Cardiac fibroblast (primary cell): ENCODE results near the gene DKKL1.

ENCODE experiments used
- DNase-seq, 2 donors: peaks; one replicate each; pipeline versions ENCODE4 v3.0.0 to v3.0.0-alpha.2; 2010; ENCODE audit warnings: low read depth in 2 of 2
- H3K4me3 ChIP-seq, 2 donors: replicated peaks in 1 of 2; 1 replicate in 1 of 2; 2 replicates in 1 of 2; pipeline ENCODE4 v1.5.1; 2011; ENCODE audit warnings: low read depth in 2 of 2, low read length in 2 of 2, mild to moderate bottlenecking in 2 of 2, moderate library complexity in 1 of 2
- TF ChIP-seq, protein P1 (sequence below): IDR thresholded peaks from one replicate; pipeline ENCODE4 v1.5.1; 2011; ENCODE audit warnings: low read depth, mild to moderate bottlenecking, low read length, inconsistent platforms

Gene DKKL1

DNA sequence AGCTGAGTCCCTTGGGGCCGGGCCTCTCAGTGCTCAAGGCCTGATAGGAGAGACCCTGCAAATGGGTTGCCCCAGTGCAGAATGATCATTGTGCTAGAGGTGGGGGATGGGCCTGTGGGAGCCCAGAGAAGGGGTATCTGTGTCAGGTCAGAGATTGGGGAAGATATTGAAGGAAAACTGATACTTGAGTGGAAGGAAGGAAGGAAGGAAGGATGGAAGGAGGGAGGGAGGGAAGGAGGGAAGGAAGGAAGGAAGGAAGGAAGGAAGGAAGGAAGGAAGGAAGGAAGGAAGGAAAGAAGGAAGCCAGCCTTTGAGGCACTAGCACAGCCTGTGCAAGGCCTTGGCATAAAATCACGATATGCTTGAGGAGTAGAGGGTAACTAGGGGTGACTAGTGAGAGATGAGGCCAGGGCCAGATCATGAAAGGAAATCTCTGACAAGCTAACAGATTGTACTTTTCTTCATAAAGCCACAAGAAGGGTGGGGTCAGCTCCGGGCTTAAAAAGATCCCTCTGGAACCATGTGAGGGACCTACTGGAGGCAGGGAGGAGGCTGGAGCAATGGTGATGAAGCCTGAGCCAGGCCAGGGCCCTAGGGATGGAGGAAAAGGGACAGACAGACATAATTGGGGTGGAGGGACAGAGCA, 48.1 kb downstream of the DKKL1 start:
- no peak overlapping the region for H3K4me3 ChIP-seq
- DNase-seq: no peak
- TF ChIP-seq, protein P1, sequence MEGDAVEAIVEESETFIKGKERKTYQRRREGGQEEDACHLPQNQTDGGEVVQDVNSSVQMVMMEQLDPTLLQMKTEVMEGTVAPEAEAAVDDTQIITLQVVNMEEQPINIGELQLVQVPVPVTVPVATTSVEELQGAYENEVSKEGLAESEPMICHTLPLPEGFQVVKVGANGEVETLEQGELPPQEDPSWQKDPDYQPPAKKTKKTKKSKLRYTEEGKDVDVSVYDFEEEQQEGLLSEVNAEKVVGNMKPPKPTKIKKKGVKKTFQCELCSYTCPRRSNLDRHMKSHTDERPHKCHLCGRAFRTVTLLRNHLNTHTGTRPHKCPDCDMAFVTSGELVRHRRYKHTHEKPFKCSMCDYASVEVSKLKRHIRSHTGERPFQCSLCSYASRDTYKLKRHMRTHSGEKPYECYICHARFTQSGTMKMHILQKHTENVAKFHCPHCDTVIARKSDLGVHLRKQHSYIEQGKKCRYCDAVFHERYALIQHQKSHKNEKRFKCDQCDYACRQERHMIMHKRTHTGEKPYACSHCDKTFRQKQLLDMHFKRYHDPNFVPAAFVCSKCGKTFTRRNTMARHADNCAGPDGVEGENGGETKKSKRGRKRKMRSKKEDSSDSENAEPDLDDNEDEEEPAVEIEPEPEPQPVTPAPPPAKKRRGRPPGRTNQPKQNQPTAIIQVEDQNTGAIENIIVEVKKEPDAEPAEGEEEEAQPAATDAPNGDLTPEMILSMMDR: no peak

DNA sequence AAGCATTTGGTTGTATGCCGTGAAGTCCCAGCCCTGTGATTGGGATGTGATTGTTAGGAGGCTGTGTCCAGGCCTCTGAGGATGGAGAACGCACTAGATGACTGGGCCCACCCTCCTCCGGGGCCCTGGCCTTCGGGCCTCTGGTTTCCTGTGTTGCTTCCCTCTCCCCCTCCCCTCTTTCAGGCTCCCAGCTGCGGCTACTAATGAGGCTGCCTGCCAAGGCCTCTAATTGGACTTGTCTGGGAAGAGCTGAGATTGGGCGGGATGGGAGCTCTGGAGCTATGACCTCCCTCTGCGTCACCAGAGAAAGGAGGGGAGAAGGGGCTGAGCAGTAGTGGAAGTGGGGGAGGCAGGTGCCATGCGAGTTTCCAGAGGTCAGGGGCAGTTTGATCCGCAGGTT, 49.7 kb downstream of the DKKL1 start:
- TF ChIP-seq, protein P1: no peak
- H3K4me3 ChIP-seq: no peak overlapping the region
- DNase-seq: peak in 1 of 2 donors; percentile 16

DNA sequence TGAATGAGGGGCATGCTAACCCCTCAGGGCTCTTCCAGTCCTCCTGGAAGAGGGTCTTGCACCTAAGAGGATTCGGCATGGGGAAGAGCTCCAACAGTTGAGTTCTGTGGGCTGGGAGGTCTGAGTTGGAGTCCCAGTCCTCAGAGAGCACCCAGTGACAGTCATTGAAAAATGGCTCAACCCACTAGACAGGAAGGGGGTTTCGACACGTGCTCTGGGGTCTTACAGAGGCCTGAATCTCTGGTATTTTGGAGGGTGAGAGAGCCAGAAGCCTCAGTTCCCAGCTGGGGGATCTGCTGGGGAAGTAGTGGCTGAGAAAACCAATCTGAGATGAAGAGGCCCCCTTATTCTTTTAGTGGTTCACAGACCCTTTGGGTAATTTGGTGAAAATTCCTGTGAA, 50.6 kb downstream of the DKKL1 start:
- DNase-seq: no peak
- TF ChIP-seq, protein P1: no peak
- H3K4me3 ChIP-seq: no peak overlapping the region

DNA sequence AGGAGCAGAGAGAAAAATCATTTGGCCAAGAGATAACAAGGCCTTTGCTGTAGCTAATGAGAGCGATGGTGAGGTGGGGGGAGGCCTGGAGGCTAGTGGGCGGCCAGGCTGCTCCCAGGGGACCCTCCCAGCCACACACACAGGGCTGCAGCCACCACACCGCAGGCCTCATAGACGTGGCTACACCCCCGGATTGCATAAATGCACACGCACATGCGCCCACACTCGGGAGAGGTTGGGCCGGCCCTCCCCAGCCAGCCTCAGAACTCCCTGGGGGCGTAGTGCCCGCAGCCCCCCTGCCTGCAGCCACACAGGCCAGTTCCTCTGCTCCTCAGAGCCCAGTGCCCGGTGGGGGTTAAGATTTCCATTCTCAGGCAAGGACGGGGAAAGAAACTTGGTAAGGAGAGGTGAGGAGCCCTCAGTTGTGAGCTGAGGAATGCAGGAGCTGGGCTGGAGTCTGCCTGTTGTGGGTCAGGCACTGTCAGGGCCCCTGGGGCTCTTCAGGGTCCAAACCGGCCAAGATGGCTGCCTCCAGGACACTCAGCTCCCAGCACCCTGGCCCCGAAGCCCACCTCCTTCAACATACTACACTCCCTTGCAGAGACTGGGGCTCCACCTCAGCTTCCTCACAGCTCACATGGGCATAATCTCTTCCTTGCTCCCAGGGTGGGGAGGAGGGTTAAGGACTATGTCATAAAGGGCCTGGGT, 51.6 kb downstream of the DKKL1 start:
- no peak overlapping the region for H3K4me3 ChIP-seq
- TF ChIP-seq, protein P1: no peak
- DNase-seq: peak; percentile 28 to 75

DNA sequence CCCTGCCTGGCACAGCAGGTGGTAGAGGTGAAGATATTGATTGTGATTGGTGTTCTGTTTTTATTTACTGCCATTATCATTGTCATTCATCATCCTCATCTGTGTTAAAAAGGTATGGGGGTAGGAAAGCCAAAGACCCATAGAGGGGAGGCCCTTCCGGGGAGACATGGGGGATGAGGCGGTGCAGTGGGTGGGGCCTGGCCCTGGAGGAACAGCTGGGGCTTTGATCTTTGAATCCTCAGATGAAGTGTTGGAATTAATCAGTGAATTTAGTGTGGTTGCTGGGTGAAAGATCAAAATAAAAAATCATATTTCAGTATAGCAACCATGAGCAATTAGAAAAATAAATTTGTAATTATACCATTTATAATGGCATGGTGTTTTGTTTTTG, 52.1 kb downstream of the DKKL1 start:
- TF ChIP-seq, protein P1: no peak
- no peak for DNase-seq
- no peak overlapping the region for H3K4me3 ChIP-seq

DNA sequence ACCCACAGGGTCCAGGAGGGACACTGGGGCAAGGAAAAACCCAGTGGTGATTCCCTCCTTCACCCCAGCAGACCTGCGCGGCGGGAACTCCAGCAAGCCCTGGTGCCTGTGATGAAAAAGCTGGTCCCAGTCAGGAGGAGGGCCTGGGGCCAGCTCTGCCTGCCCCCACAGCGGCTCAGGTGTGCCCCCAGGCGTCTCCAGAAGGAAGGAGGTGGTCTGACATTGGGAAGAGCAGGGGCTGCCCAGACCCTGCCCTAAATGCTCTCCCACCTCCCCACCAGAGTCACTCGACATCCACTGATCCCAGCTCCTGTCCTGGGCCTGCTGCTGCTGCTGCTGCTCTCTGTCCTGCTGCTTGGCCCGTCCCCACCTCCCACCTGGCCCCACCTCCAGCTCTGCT, 53.4 kb downstream of the DKKL1 start:
- DNase-seq: no peak
- TF ChIP-seq, protein P1: no peak
- no peak overlapping the region for H3K4me3 ChIP-seq
